Breast epithelium (tissue), 4 donors: ENCODE measurements around the gene MUC5AC. TPM values are rescaled to one million over a fixed set of nuclear protein-coding genes. Genes with fewer than 3 reads are reported as not detected.

Experiments used
- DNase-seq, 2 donors: peaks; one replicate each; pipeline ENCODE4 v3.0.0-alpha.2; 2019; ENCODE audit warnings: low spot score in 2 of 2
- H3K27ac ChIP-seq, 2 donors: fragments of 200-600 bp; sonication (generic) in 1 of 2; one replicate each; pipeline ENCODE4 v1.5.1; 2016 to 2019; ENCODE audit warnings: mild to moderate bottlenecking in 1 of 2
- H3K27me3 ChIP-seq, 2 donors: fragments of 200-600 bp; sonication (generic) in 1 of 2; one replicate each; pipeline versions ENCODE4 v1.5.1 to v1.6.0; 2017 to 2019; ENCODE audit warnings: control low read depth in 1 of 2, mild to moderate bottlenecking in 1 of 2
- H3K36me3 ChIP-seq: fragments of 200-600 bp; one replicate; pipeline ENCODE4 v1.5.1; 2019
- H3K4me1 ChIP-seq, 2 donors: fragments of 200-600 bp; sonication (generic); one replicate each; pipeline ENCODE4 v1.5.1; 2016 to 2019; ENCODE audit warnings: control low read depth in 1 of 2
- H3K4me3 ChIP-seq, 3 donors: fragments of 200-600 bp; sonication (generic); 1 replicate in 2 of 3; 2 replicates in 1 of 3; pipeline ENCODE4 v1.5.1; 2016 to 2019; ENCODE audit warnings: mild to moderate bottlenecking in 3 of 3, moderate library complexity in 2 of 3
- H3K9me3 ChIP-seq, 2 donors: fragments of 200-600 bp; sonication (generic) in 1 of 2; one replicate each; pipeline ENCODE4 v1.5.1; 2016 to 2019; ENCODE audit warnings: control low read depth in 1 of 2
- CTCF ChIP-seq, 3 donors: fragments of 450-650 bp; IDR thresholded peaks; one replicate each; pipeline ENCODE4 v1.5.1; 2016 to 2017; ENCODE audit warnings: antibody characterized with exemption in 3 of 3, mild to moderate bottlenecking in 3 of 3, moderate library complexity in 3 of 3
- POLR2A ChIP-seq: fragments of 450-650 bp; IDR thresholded peaks from one replicate; pipeline ENCODE4 v1.6.1; 2016; ENCODE audit warnings: antibody characterized with exemption, mild to moderate bottlenecking, moderate library complexity
- POLR2AphosphoS5 ChIP-seq, 3 donors: sonication (generic); formaldehyde crosslinking; IDR thresholded peaks; one replicate each; pipeline ENCODE4 v1.6.1; 2017; ENCODE audit warnings: antibody characterized with exemption in 3 of 3
- intact Hi-C: fragments of 100-400 bp; cut with DNase I; formaldehyde crosslinking; loops from one replicate; pipeline ENCODE4 v1.15.1; 2023; ENCODE audit warnings: low total_unique reads
- total RNA-seq, 3 donors: library from RNA; depleted of rRNA; stranded (reverse); fragments of >200 nt; gene quantifications; one replicate each; pipeline ENCODE4 v1.1.0, GENCODE V29; 2016

Gene MUC5AC
- total RNA-seq, 3 donors from 2014 or later = not detected

GRCh38 chr11:1196516-1197391, 39.0 kb downstream of the MUC5AC start:
- H3K27ac ChIP-seq = no peak overlapping the region
- peak in 1 of 2 donors; percentile 46 for DNase-seq
- H3K27me3 ChIP-seq = peaks cover 10 to 75% of the 10 kb centered on the region in 2 donors
- intact Hi-C loops = no loop called here
- H3K9me3 ChIP-seq = peaks cover 0 to 4% of the 10 kb centered on the region in 2 donors
- no peaks in the 10 kb centered on the region for H3K36me3 ChIP-seq
- no peaks in the 10 kb centered on the region for H3K4me1 ChIP-seq
- no peak for TF ChIP-seq POLR2A
- TF ChIP-seq POLR2AphosphoS5 (IDR thresholded peaks at IDR 0.05) = no peak
- no peak for TF ChIP-seq CTCF (IDR thresholded peaks at IDR 0.05)
- no peak overlapping the region for H3K4me3 ChIP-seq

GRCh38 chr11:1197431-1197885, 39.7 kb downstream of the MUC5AC start:
- Histone ChIP-seq H3K27ac (no peak overlapping the region), H3K4me1 (no peaks in the 10 kb centered on the region), H3K4me3 (no peak overlapping the region), H3K9me3 (peaks cover 0 to 4% of the 10 kb centered on the region in 2 donors), H3K36me3 (no peaks in the 10 kb centered on the region), H3K27me3 (peaks cover 10 to 78% of the 10 kb centered on the region in 2 donors)
- intact Hi-C loops = no loop called here
- no peak for TF ChIP-seq POLR2AphosphoS5 (IDR thresholded peaks at IDR 0.05)
- no peak for TF ChIP-seq POLR2A
- TF ChIP-seq CTCF (IDR thresholded peaks at IDR 0.05) = no peak
- peak in 1 of 2 donors; percentile 45 for DNase-seq

- DNase-seq = peak in 1 of 2 donors; percentile 45
- intact Hi-C loops = no loop called here
- Histone ChIP-seq H3K9me3 (peaks cover 0 to 4% of the 10 kb centered on the region in 2 donors), H3K27ac (no peak overlapping the region), H3K4me1 (no peaks in the 10 kb centered on the region), H3K36me3 (no peaks in the 10 kb centered on the region), H3K27me3 (peaks cover 13 to 81% of the 10 kb centered on the region in 2 donors), H3K4me3 (no peak overlapping the region)
- TF ChIP-seq CTCF (IDR thresholded peaks at IDR 0.05) (no peak), POLR2A (no peak), POLR2AphosphoS5 (IDR thresholded peaks at IDR 0.05) (no peak)
Measured at GRCh38 chr11:1197886-1198560, 40.3 kb downstream of the MUC5AC start.

GRCh38 chr11:1198561-1199240, 40.9 kb downstream of the MUC5AC start:
- intact Hi-C loops = no loop called here
- no peak overlapping the region for H3K27ac ChIP-seq
- no peaks in the 10 kb centered on the region for H3K36me3 ChIP-seq
- no peak overlapping the region for H3K4me3 ChIP-seq
- TF ChIP-seq POLR2A = no peak
- no peak for TF ChIP-seq POLR2AphosphoS5 (IDR thresholded peaks at IDR 0.05)
- no peak for TF ChIP-seq CTCF (IDR thresholded peaks at IDR 0.05)
- DNase-seq = peak in 1 of 2 donors; percentile 44
- H3K9me3 ChIP-seq = peaks cover 0 to 4% of the 10 kb centered on the region in 2 donors
- H3K4me1 ChIP-seq = no peaks in the 10 kb centered on the region
- peaks cover 13 to 81% of the 10 kb centered on the region in 2 donors for H3K27me3 ChIP-seq
